ENCODE measurements around the gene GAST.

The GAST gene

DNA sequence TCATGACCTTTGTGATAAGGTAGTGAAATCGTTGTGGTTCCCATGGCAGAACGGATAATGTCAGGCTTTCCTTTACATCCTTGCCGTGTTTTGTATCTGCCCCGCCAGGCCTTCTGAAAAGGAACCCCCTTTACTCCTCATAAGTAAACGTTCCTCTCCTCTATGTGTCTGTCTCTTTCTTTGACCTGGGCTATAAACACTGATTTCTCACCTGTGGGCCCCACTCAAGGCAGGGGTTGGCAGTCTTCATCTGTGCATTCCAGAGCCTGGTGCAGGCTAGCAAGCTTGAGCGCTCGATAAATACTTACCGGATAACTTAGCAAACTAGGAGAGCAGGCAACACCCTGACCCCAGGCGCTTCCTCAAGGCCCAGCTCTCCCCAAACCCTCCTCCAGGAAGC is 29.6 kb downstream of the GAST start:
- Histone ChIP-seq H3K9me3 (ENCODE audit: insufficient read depth, low read length) (no peaks in the 10 kb centered on the region), H3K27ac (ENCODE audit: low read depth, low read length) (no peak overlapping the region), H3K4me2 (ENCODE audit: low read depth, low read length, poor library complexity, severe bottlenecking) (no peak overlapping the region), H3F3A (ENCODE audit: insufficient read depth) (no peaks in the 10 kb centered on the region), H4K20me1 (ENCODE audit: low read depth, low read length) (no peaks in the 10 kb centered on the region), H3K79me2 (ENCODE audit: insufficient read depth, low read length) (no peaks in the 10 kb centered on the region), H3K9me2 (replicated peaks; ENCODE audit: insufficient read depth, low read length) (no peaks in the 10 kb centered on the region), H3K4me3 (ENCODE audit: insufficient read depth, low read length, poor library complexity, severe bottlenecking) (no peak overlapping the region), H3K27me3 (ENCODE audit: low read length) (no peaks in the 10 kb centered on the region), H2AFZ (ENCODE audit: low read depth, low read length, severe bottlenecking) (no peak overlapping the region), H3K36me3 (ENCODE audit: low read length) (no peaks in the 10 kb centered on the region), H3K9ac (ENCODE audit: low read length) (no peak overlapping the region)
- TF ChIP-seq EZH2phosphoT487 (conservative IDR thresholded peaks at IDR 0.05; ENCODE audit: low read length): no peak
- TF ChIP-seq, protein P1, sequence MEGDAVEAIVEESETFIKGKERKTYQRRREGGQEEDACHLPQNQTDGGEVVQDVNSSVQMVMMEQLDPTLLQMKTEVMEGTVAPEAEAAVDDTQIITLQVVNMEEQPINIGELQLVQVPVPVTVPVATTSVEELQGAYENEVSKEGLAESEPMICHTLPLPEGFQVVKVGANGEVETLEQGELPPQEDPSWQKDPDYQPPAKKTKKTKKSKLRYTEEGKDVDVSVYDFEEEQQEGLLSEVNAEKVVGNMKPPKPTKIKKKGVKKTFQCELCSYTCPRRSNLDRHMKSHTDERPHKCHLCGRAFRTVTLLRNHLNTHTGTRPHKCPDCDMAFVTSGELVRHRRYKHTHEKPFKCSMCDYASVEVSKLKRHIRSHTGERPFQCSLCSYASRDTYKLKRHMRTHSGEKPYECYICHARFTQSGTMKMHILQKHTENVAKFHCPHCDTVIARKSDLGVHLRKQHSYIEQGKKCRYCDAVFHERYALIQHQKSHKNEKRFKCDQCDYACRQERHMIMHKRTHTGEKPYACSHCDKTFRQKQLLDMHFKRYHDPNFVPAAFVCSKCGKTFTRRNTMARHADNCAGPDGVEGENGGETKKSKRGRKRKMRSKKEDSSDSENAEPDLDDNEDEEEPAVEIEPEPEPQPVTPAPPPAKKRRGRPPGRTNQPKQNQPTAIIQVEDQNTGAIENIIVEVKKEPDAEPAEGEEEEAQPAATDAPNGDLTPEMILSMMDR (IDR thresholded peaks at IDR 0.05; ENCODE audit: insufficient read depth, low read length, poor library complexity, severe bottlenecking): no peak

DNA sequence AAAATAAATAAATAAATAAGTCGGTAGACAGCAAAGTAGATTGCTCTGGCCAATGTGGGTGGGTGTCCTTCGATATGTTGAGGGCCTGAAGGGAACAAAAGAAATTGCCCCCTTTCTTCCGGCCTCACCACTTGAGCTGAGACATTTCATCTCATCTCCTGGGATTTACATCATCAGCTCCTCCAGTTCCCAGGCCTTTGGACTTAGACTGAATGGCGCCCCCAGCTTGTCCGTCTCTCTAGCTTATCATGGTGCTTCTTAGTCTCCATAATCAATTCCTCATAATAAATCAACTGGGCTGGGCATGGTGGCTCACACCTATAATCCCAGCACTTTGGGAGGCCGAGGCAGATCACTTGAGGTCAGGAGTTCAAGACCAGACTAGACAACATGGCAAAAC is 36.1 kb downstream of the GAST start:
- no peaks in the 10 kb centered on the region for H3K36me3 ChIP-seq (ENCODE audit: low read length)
- no peaks in the 10 kb centered on the region for H3K9me2 ChIP-seq (replicated peaks; ENCODE audit: insufficient read depth, low read length)
- H3K9ac ChIP-seq (ENCODE audit: low read length): no peak overlapping the region
- H3K4me2 ChIP-seq (ENCODE audit: low read depth, low read length, poor library complexity, severe bottlenecking): no peak overlapping the region
- H3K4me3 ChIP-seq (ENCODE audit: insufficient read depth, low read length, poor library complexity, severe bottlenecking): no peak overlapping the region
- no peak overlapping the region for H3K27ac ChIP-seq (ENCODE audit: low read depth, low read length)
- no peaks in the 10 kb centered on the region for H3K79me2 ChIP-seq (ENCODE audit: insufficient read depth, low read length)
- no peaks in the 10 kb centered on the region for H3F3A ChIP-seq (ENCODE audit: insufficient read depth)
- no peaks in the 10 kb centered on the region for H3K9me3 ChIP-seq (ENCODE audit: insufficient read depth, low read length)
- TF ChIP-seq EZH2phosphoT487 (conservative IDR thresholded peaks at IDR 0.05; ENCODE audit: low read length): no peak
- TF ChIP-seq, protein P1 (IDR thresholded peaks at IDR 0.05; ENCODE audit: insufficient read depth, low read length, poor library complexity, severe bottlenecking): no peak
- H2AFZ ChIP-seq (ENCODE audit: low read depth, low read length, severe bottlenecking): no peak overlapping the region
- H4K20me1 ChIP-seq (ENCODE audit: low read depth, low read length): no peaks in the 10 kb centered on the region
- H3K27me3 ChIP-seq (ENCODE audit: low read length): no peaks in the 10 kb centered on the region

DNA sequence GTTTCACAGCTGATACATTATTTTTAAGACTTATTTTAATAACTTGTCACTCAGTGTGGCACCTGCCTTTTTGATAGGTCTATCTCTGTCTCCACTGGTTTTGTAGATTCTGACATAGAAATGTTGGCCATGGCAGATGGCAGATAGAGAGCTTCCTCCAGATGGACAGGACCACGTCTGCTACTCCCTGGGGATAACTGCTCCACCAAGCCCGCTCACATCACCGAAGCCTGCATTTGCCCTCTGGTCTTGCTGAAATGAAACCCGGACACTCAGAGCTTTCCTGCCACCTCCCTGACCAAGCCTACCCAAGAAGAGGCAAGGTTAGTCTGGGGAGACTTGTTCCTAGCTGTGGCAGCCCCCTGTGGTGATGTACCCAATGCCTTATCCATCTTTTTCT is 38.7 kb downstream of the GAST start:
- no peaks in the 10 kb centered on the region for H3K9me3 ChIP-seq (ENCODE audit: insufficient read depth, low read length)
- H3K79me2 ChIP-seq (ENCODE audit: insufficient read depth, low read length): no peaks in the 10 kb centered on the region
- H3K9ac ChIP-seq (ENCODE audit: low read length): no peak overlapping the region
- H3K36me3 ChIP-seq (ENCODE audit: low read length): no peaks in the 10 kb centered on the region
- TF ChIP-seq, protein P1 (IDR thresholded peaks at IDR 0.05; ENCODE audit: insufficient read depth, low read length, poor library complexity, severe bottlenecking): no peak
- no peak for TF ChIP-seq EZH2phosphoT487 (conservative IDR thresholded peaks at IDR 0.05; ENCODE audit: low read length)
- no peaks in the 10 kb centered on the region for H3K9me2 ChIP-seq (replicated peaks; ENCODE audit: insufficient read depth, low read length)
- no peak overlapping the region for H3K4me3 ChIP-seq (ENCODE audit: insufficient read depth, low read length, poor library complexity, severe bottlenecking)
- H3K4me2 ChIP-seq (ENCODE audit: low read depth, low read length, poor library complexity, severe bottlenecking): no peak overlapping the region
- no peaks in the 10 kb centered on the region for H3F3A ChIP-seq (ENCODE audit: insufficient read depth)
- no peaks in the 10 kb centered on the region for H4K20me1 ChIP-seq (ENCODE audit: low read depth, low read length)
- H3K27me3 ChIP-seq (ENCODE audit: low read length): no peaks in the 10 kb centered on the region
- H3K27ac ChIP-seq (ENCODE audit: low read depth, low read length): no peak overlapping the region
- H2AFZ ChIP-seq (ENCODE audit: low read depth, low read length, severe bottlenecking): no peak overlapping the region
